Measurements from ENCODE around the gene TRABD2B. TPM values are rescaled to one million over a fixed set of nuclear protein-coding genes. Genes with fewer than 3 reads are reported as not detected.

TRABD2B gene
- total and polyA plus RNA-seq, 2 donors (not counting 1 experiment from before 2014, with no cell fraction given), result under 0.01 TPM; not detected in 1

- no peak for DNase-seq (ENCODE audit: low read depth in 2 of 2)
- H3K27me3 ChIP-seq (ENCODE audit: control insufficient read depth, insufficient read depth, low read length), result no peaks in the 10 kb centered on the region
- no peaks in the 10 kb centered on the region for H4K20me1 ChIP-seq (ENCODE audit: control insufficient read depth, extremely low read depth, insufficient read depth, low read length)
- no peak for TF ChIP-seq EZH2 (IDR thresholded peaks at IDR 0.05; ENCODE audit: low read length, missing control alignments)
- no peak for TF ChIP-seq CTCF (conservative IDR thresholded peaks at IDR 0.05 in 1 of 2, IDR thresholded peaks at IDR 0.05 in 1 of 2; ENCODE audit: low read depth in 1 of 2, low read length in 2 of 2)
- H3K9ac ChIP-seq (ENCODE audit: insufficient read depth, low read length), result no peak overlapping the region
- H3K9me3 ChIP-seq (ENCODE audit: control insufficient read depth, insufficient read depth, low read depth, low read length), result no peaks in the 10 kb centered on the region
- H3K4me2 ChIP-seq (ENCODE audit: extremely low read depth, insufficient read depth, low read length), result no peak overlapping the region
- H3K79me2 ChIP-seq (ENCODE audit: control insufficient read depth, insufficient read depth, low read length), result no peaks in the 10 kb centered on the region
- no peaks in the 10 kb centered on the region for H3K4me1 ChIP-seq (ENCODE audit: control insufficient read depth, extremely low read depth, insufficient read depth, low read length)
- H2AFZ ChIP-seq (ENCODE audit: low read length), result no peak overlapping the region
- H3K4me3 ChIP-seq (replicated peaks in 1 of 4; ENCODE audit: control extremely low read depth in 1 of 4, insufficient read depth in 1 of 4, low read depth in 3 of 4, low read length in 4 of 4), result no peak overlapping the region
- no peaks in the 10 kb centered on the region for H3K36me3 ChIP-seq (ENCODE audit: control insufficient read depth, insufficient read depth, low read length)
- H3K27ac ChIP-seq (ENCODE audit: insufficient read depth, low read length), result no peak overlapping the region
Observed at GRCh38 chr1:47926461-47926999, 70.7 kb downstream of the TRABD2B start.

GRCh38 chr1:47924270-47925048 is 72.7 kb downstream of the TRABD2B start:
- Histone ChIP-seq H3K27ac (ENCODE audit: insufficient read depth, low read length) (no peak overlapping the region), H3K9ac (ENCODE audit: insufficient read depth, low read length) (no peak overlapping the region), H3K4me2 (ENCODE audit: extremely low read depth, insufficient read depth, low read length) (no peak overlapping the region), H3K36me3 (ENCODE audit: control insufficient read depth, insufficient read depth, low read length) (no peaks in the 10 kb centered on the region), H2AFZ (ENCODE audit: low read length) (no peak overlapping the region), H3K4me1 (ENCODE audit: control insufficient read depth, extremely low read depth, insufficient read depth, low read length) (no peaks in the 10 kb centered on the region), H3K27me3 (ENCODE audit: control insufficient read depth, insufficient read depth, low read length) (no peaks in the 10 kb centered on the region), H4K20me1 (ENCODE audit: control insufficient read depth, extremely low read depth, insufficient read depth, low read length) (no peaks in the 10 kb centered on the region), H3K4me3 (replicated peaks in 1 of 4; ENCODE audit: control extremely low read depth in 1 of 4, insufficient read depth in 1 of 4, low read depth in 3 of 4, low read length in 4 of 4) (no peak overlapping the region), H3K9me3 (ENCODE audit: control insufficient read depth, insufficient read depth, low read depth, low read length) (no peaks in the 10 kb centered on the region), H3K79me2 (ENCODE audit: control insufficient read depth, insufficient read depth, low read length) (no peaks in the 10 kb centered on the region)
- no peak for TF ChIP-seq EZH2 (IDR thresholded peaks at IDR 0.05; ENCODE audit: low read length, missing control alignments)
- TF ChIP-seq CTCF (conservative IDR thresholded peaks at IDR 0.05 in 1 of 2, IDR thresholded peaks at IDR 0.05 in 1 of 2; ENCODE audit: low read depth in 1 of 2, low read length in 2 of 2), result no peak
- no peak for DNase-seq (ENCODE audit: low read depth in 2 of 2)

- TF ChIP-seq EZH2 (IDR thresholded peaks at IDR 0.05; ENCODE audit: low read length, missing control alignments), result no peak
- no peak for TF ChIP-seq CTCF (conservative IDR thresholded peaks at IDR 0.05 in 1 of 2, IDR thresholded peaks at IDR 0.05 in 1 of 2; ENCODE audit: low read depth in 1 of 2, low read length in 2 of 2)
- no peak overlapping the region for H3K4me2 ChIP-seq (ENCODE audit: extremely low read depth, insufficient read depth, low read length)
- H3K9ac ChIP-seq (ENCODE audit: insufficient read depth, low read length), result no peak overlapping the region
- no peak for DNase-seq (ENCODE audit: low read depth in 2 of 2)
- H4K20me1 ChIP-seq (ENCODE audit: control insufficient read depth, extremely low read depth, insufficient read depth, low read length), result no peaks in the 10 kb centered on the region
- no peaks in the 10 kb centered on the region for H3K79me2 ChIP-seq (ENCODE audit: control insufficient read depth, insufficient read depth, low read length)
- no peaks in the 10 kb centered on the region for H3K27me3 ChIP-seq (ENCODE audit: control insufficient read depth, insufficient read depth, low read length)
- no peak overlapping the region for H2AFZ ChIP-seq (ENCODE audit: low read length)
- no peaks in the 10 kb centered on the region for H3K36me3 ChIP-seq (ENCODE audit: control insufficient read depth, insufficient read depth, low read length)
- no peak overlapping the region for H3K4me3 ChIP-seq (replicated peaks in 1 of 4; ENCODE audit: control extremely low read depth in 1 of 4, insufficient read depth in 1 of 4, low read depth in 3 of 4, low read length in 4 of 4)
- no peaks in the 10 kb centered on the region for H3K4me1 ChIP-seq (ENCODE audit: control insufficient read depth, extremely low read depth, insufficient read depth, low read length)
- no peaks in the 10 kb centered on the region for H3K9me3 ChIP-seq (ENCODE audit: control insufficient read depth, insufficient read depth, low read depth, low read length)
- H3K27ac ChIP-seq (ENCODE audit: insufficient read depth, low read length), result no peak overlapping the region
Observed at GRCh38 chr1:47921935-47922415, 75.2 kb downstream of the TRABD2B start.
